Neutrophil (primary cell): ENCODE measurements around the gene CLNK.

Experiments used
- H3K27ac ChIP-seq: fragments of 200-600 bp; sonication (generic); 2 replicates; pipeline ENCODE4 v1.5.1; 2016; ENCODE audit warnings: mild to moderate bottlenecking, moderate library complexity
- H3K27me3 ChIP-seq: fragments of 200-600 bp; sonication (generic); 2 replicates; pipeline ENCODE4 v1.6.0; 2016; ENCODE audit warnings: mild to moderate bottlenecking
- H3K36me3 ChIP-seq: fragments of 200-600 bp; sonication (generic); 2 replicates; pipeline ENCODE4 v1.5.1; 2017
- H3K4me1 ChIP-seq, 2 experiments: fragments of 200-600 bp in 1 of 2; sonication (generic) in 1 of 2; 1 replicate in 1 of 2; 2 replicates in 1 of 2; pipeline versions ENCODE4 v1.5.1 to v1.6.1; 2013 to 2016; ENCODE audit warnings: low read depth in 1 of 2, low read length in 1 of 2, mild to moderate bottlenecking in 1 of 2, moderate library complexity in 1 of 2; ENCODE audit not compliant: control insufficient read depth in 1 of 2, insufficient read depth in 1 of 2
- H3K4me3 ChIP-seq, 2 experiments: fragments of 200-600 bp in 1 of 2; sonication (generic) in 1 of 2; 1 replicate in 1 of 2; 2 replicates in 1 of 2; pipeline ENCODE4 v1.5.1; 2013 to 2016; ENCODE audit warnings: low read depth in 1 of 2, low read length in 1 of 2, mild to moderate bottlenecking in 1 of 2, moderate library complexity in 1 of 2
- H3K9me3 ChIP-seq: fragments of 200-600 bp; sonication (generic); 2 replicates; pipeline ENCODE4 v1.5.1; 2016
- CTCF ChIP-seq: fragments of 200-600 bp; sonication (generic); IDR thresholded peaks from 2 replicates; pipeline ENCODE4 v1.5.1; 2016; ENCODE audit warnings: antibody characterized with exemption

CLNK gene

GRCh38 chr4:10667701-10668326, 16.8 kb downstream of the CLNK start:
- no peaks in the 10 kb centered on the region for H3K27me3 ChIP-seq
- no peaks in the 10 kb centered on the region for H3K36me3 ChIP-seq
- no peaks in the 10 kb centered on the region for H3K4me1 ChIP-seq
- no peak overlapping the region for H3K4me3 ChIP-seq
- no peak for TF ChIP-seq CTCF
- no peak overlapping the region for H3K27ac ChIP-seq
- H3K9me3 ChIP-seq = no peaks in the 10 kb centered on the region

- H3K9me3 ChIP-seq = no peaks in the 10 kb centered on the region
- H3K36me3 ChIP-seq = no peaks in the 10 kb centered on the region
- TF ChIP-seq CTCF = no peak
- no peaks in the 10 kb centered on the region for H3K4me1 ChIP-seq
- H3K27ac ChIP-seq = no peak overlapping the region
- no peaks in the 10 kb centered on the region for H3K27me3 ChIP-seq
- no peak overlapping the region for H3K4me3 ChIP-seq
Measured at GRCh38 chr4:10666616-10667015, 18.0 kb downstream of the CLNK start.

- H3K4me3 ChIP-seq = no peak overlapping the region
- no peaks in the 10 kb centered on the region for H3K9me3 ChIP-seq
- TF ChIP-seq CTCF = no peak
- no peak overlapping the region for H3K27ac ChIP-seq
- no peaks in the 10 kb centered on the region for H3K27me3 ChIP-seq
- H3K4me1 ChIP-seq = no peaks in the 10 kb centered on the region
- no peaks in the 10 kb centered on the region for H3K36me3 ChIP-seq
Measured at GRCh38 chr4:10664408-10664807, 20.2 kb downstream of the CLNK start.

GRCh38 chr4:10662937-10663336, 21.6 kb downstream of the CLNK start:
- no peaks in the 10 kb centered on the region for H3K4me1 ChIP-seq
- H3K9me3 ChIP-seq = no peaks in the 10 kb centered on the region
- H3K27ac ChIP-seq = no peak overlapping the region
- no peaks in the 10 kb centered on the region for H3K27me3 ChIP-seq
- H3K4me3 ChIP-seq = no peak overlapping the region
- no peak for TF ChIP-seq CTCF
- no peaks in the 10 kb centered on the region for H3K36me3 ChIP-seq

- Histone ChIP-seq H3K27ac (no peak overlapping the region), H3K9me3 (no peaks in the 10 kb centered on the region), H3K4me3 (no peak overlapping the region), H3K27me3 (no peaks in the 10 kb centered on the region), H3K4me1 (no peaks in the 10 kb centered on the region), H3K36me3 (no peaks in the 10 kb centered on the region)
- no peak for TF ChIP-seq CTCF
Measured at GRCh38 chr4:10661047-10661446, 23.5 kb downstream of the CLNK start.

- Histone ChIP-seq H3K27ac (no peak overlapping the region), H3K27me3 (no peaks in the 10 kb centered on the region), H3K4me3 (no peak overlapping the region), H3K9me3 (no peaks in the 10 kb centered on the region), H3K4me1 (no peaks in the 10 kb centered on the region), H3K36me3 (no peaks in the 10 kb centered on the region)
- no peak for TF ChIP-seq CTCF
Measured at GRCh38 chr4:10659251-10659650, 25.3 kb downstream of the CLNK start.
